HT1080 (cell line): Measurements from ENCODE around the gene UACA. TPM values are rescaled to one million over a fixed set of nuclear protein-coding genes. Genes with fewer than 3 reads are reported as not detected.

Experiments
- DNase-seq: peaks from one replicate; pipeline ENCODE4 v3.0.0-alpha.2; 2015; ENCODE audit warnings: low read depth
- total RNA-seq: library from RNA; depleted of rRNA; stranded (reverse); fragments of >200 nt; shearing (Covaris generic); gene quantifications from 2 replicates; pipeline ENCODE4 v1.2.3, GENCODE V29; 2014

The UACA gene
- total RNA-seq, 1 experiment from 2014 or later = 56.1 TPM

GRCh38 chr15:70788114-70789049 lies 25.0 kb upstream of the UACA start:
- DNase-seq = peak; percentile 74

DNA sequence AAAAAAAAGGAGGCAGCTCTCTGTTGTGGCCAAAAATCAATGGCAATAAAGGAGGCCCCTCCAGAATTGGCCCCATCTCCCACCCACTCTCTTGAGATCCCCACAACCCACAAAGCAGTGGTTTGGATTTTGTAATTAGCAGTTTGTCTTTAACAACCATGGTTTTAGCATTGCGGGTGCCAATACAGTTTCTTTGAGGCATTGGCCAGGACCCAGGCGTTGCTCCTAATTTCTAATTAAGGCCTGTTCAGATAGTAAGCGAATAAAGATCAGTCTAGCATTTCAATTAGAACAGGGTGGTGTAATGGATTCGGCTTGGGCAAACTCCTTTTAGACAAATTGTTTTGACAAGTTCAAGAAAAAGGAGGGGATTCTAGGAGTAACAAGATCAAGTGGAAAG lies 23.6 kb upstream of the UACA start:
- DNase-seq = no peak

- peak; percentile 85 for DNase-seq
Measured at GRCh38 chr15:70783610-70784022, 20.3 kb upstream of the UACA start.

DNA sequence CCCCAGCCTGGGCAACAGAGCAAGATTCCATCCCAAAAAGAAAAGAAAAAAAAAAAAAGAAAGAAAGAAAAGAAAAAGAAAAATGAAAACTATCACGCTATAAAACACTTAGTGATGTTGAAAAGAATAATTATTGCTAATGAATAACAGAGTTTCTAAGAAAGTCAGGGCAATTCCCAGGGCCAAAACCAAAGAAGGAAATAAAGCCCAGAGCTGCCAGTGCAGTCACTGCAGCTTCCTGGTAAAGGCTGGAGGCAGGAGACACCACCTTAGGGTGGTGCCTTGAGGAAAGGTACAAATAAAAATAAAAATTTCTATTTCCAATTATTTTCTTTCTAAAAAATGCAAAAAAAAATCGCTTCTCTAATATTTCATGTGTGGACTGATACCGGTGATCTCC lies 19.7 kb upstream of the UACA start:
- no peak for DNase-seq

DNA sequence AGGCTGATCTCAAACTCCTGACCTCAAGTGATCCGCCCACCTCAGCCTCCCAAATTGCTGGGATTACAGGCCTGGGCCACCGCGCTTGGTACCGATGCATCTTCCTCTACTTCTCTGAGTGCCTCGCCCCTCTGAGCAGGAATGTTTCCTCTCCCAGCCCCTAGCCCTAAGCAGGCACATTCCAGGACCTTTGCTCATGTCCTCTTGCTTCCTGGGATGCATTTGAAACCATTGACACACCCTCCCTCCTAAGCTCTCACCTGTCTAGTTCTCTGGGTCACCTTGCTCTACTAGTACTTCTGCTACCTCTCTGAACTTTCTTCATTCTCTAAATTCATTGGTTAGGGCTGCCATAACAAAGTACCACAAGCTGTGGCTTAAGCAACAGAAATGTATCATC lies 17.9 kb upstream of the UACA start:
- DNase-seq = peak; percentile 47

GRCh38 chr15:70778258-70779076 lies 15.1 kb upstream of the UACA start:
- DNase-seq = peak; percentile 66

DNA sequence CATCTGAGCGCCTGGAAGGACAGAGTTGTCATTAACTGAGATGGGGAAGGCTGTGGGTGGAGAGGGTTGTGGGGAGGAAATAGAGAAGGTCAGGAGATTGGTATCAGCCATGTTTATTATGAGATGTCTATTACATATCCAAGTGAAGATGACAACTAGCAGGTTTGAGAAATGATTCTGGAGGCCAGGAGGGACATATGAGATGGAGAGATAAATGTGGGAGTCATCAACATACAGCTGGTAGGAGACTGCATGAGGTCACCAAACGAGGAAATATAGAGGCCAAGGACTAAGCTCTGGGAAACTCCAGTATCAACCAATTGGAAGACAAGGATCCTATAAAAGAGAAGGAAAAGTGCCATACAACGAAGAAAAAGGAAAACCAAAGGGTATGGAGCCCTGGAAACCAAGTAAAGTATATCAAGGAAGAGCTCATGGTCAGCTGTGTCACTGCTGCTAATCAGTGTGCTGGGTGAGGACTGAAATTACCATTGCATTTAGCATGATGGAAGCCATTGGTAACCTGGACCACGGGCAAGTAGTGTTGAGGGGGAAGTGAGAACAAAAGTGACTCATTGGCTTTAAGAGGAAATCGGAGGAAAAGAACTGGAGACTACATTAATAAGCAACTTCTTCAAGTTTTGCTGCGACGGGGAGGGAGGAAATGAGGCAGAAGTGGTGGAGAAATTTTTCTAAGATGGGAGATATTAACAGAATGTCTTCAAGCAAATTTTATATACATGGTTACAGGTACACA lies 14.0 kb upstream of the UACA start:
- peak; percentile 54 for DNase-seq

GRCh38 chr15:70775160-70775559 lies 11.8 kb upstream of the UACA start:
- peak; percentile 88 for DNase-seq

DNA sequence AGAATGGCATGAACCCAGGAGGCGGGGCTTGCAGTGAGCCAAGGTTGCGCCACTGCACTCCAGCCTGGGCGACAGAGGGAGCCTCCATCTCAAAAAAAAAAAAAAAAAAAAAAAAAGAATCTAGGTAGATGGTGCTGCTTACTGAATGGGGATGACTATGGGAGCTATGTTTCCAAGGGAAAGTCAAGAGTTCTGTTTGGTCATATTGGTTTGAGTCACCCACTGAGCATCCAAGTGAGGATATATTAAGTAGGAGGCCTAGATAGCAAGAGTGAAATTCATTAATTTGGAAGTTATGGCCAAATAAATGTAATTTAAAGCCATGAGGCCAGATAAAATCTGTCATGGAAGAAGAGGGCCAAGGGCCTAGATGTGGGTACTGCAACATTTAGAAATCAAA lies 9.0 kb upstream of the UACA start:
- peak; percentile 49 for DNase-seq

GRCh38 chr15:70770863-70771262 lies 7.5 kb upstream of the UACA start:
- DNase-seq = no peak

GRCh38 chr15:70768257-70768883 lies 5.0 kb upstream of the UACA start:
- no peak for DNase-seq

DNA sequence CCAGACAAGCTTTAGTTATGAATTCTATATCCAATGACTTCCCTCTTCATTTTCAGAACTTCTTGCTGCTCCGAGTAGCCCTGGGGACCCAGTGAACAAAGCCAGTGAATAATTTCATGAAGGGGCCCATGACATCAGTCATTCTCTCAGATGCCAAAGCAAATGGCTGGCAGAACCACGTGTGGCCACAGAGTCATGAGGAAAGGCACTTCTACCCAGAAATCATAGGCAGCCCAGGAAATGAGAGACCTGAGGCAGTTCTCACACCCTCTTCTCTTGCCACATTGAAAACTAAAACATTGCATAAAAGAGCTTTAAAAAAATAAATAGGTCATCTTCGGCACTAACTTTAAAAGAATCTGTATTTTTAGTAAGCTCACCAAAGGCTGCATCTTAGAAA lies 4.3 kb upstream of the UACA start:
- DNase-seq = no peak

- DNase-seq = no peak
Measured at GRCh38 chr15:70766597-70766996, 3.2 kb upstream of the UACA start.

- peak; percentile 18 for DNase-seq
Measured at GRCh38 chr15:70765504-70766281, 2.3 kb upstream of the UACA start.

DNA sequence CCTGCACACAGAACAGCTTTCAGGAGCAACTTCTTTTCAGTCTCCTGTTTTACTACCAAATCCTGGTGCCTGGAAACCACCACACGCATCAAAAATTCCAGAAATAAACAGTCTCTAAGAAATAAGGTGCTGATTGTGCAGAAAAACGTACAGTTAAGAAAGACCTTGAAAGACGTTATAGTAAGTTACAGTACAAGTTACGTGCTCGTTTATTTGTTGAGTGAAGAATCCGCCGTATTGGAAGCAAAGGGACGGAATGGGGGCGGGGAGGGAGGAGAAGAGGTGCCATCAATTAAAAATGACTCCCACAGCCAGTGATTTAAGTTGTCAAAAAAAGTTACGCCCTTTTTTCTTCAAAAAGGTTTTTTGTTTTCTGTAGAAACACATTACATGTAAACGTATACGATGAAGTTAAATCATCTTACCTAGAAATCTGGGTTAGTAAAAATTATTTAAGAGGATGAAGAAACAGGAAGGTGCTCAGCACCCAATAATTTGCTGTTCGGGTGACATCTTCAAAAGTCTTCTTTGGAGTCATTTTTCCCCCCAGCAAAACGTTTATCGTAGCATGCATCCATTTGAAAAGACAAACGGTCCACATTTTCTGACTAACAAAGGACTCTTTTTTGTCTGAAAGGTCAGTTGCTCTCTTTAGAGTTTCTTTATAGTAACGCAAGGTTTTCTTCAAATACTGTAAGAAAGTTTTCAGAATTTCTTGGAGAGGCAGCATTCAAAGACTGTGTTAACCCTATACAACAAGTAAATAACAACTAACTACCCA lies 782 bp upstream of the UACA start:
- DNase-seq = no peak

- DNase-seq = peak; percentile 66
Measured at GRCh38 chr15:70762469-70763119, 764 bp downstream of the UACA start.

DNA sequence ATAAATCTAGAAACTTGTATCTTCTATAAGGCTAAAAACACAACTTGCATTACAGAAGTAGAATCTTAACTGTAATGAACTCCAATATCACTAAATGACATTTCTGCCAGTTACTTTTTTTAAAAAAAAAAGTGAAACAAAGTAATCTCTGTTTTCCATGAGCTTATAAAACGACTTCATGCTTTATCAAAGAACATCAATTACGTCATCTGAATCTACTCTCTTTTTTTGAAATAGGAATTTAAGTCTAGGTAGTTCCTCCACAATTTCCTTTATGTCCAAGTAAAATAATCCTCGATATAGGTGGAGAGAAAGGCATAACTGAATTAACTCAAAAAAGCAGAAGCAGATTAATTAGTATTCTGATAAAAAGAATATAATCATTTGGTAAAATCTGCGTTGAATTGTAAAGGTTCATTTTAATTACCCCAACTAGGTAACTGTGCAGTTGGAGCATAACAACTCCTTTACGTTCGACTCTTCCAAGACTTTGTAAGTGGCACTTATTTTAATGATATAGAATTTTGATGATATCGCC lies 1.4 kb downstream of the UACA start:
- DNase-seq = peak; percentile 31

GRCh38 chr15:70761046-70761445 lies 2.3 kb downstream of the UACA start:
- DNase-seq = peak; percentile 27
